Fibroblast of lung (primary cell): ENCODE measurements around the gene DMAC2L.

ENCODE experiments used
- EZH2 ChIP-seq: IDR thresholded peaks from 2 replicates; pipeline ENCODE4 v1.5.1; 2012; ENCODE audit warnings: low read length, control low read depth, mild to moderate bottlenecking; ENCODE audit errors: missing control alignments
- TF ChIP-seq, protein P1 (sequence below), 2 donors: IDR thresholded peaks in 1 of 2; conservative IDR thresholded peaks in 1 of 2; 1 replicate in 1 of 2; 2 replicates in 1 of 2; pipeline ENCODE4 v1.5.1; 2011 to 2012; ENCODE audit warnings: low read length in 2 of 2, control low read depth in 1 of 2, inconsistent platforms in 1 of 2, low read depth in 1 of 2, mild to moderate bottlenecking in 1 of 2

DNA sequence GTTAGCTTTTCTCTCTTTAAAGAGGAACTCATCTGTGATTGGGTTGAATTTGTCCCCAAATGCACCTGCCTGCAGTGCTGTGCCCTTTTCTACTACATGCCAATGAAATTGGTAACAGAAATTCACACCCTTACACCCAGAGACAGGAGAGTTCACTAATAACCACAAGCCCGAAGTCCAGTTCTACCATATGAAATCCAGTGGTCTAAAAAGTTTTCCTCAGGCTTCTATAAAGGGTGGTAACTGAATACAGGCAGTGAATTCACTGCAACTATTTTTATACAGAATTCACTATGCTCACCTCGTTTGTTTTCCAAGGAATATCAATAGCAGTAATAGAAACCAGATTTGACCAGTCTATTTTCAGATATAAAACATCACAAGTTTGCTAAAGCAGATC lies 49.3 kb upstream of the DMAC2L start:
- TF ChIP-seq, protein P1, sequence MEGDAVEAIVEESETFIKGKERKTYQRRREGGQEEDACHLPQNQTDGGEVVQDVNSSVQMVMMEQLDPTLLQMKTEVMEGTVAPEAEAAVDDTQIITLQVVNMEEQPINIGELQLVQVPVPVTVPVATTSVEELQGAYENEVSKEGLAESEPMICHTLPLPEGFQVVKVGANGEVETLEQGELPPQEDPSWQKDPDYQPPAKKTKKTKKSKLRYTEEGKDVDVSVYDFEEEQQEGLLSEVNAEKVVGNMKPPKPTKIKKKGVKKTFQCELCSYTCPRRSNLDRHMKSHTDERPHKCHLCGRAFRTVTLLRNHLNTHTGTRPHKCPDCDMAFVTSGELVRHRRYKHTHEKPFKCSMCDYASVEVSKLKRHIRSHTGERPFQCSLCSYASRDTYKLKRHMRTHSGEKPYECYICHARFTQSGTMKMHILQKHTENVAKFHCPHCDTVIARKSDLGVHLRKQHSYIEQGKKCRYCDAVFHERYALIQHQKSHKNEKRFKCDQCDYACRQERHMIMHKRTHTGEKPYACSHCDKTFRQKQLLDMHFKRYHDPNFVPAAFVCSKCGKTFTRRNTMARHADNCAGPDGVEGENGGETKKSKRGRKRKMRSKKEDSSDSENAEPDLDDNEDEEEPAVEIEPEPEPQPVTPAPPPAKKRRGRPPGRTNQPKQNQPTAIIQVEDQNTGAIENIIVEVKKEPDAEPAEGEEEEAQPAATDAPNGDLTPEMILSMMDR (conservative IDR thresholded peaks at IDR 0.05 in 1 of 2, IDR thresholded peaks at IDR 0.05 in 1 of 2; ENCODE audit: low read depth in 1 of 2, low read length in 2 of 2), result no peak
- TF ChIP-seq EZH2, result no peak
